Fibroblast of villous mesenchyme (primary cell): ENCODE measurements around the gene FAM72B. TPM values are rescaled to one million over a fixed set of nuclear protein-coding genes. Genes with fewer than 3 reads are reported as not detected.
A peak's percentile ranks its signal among the peaks of the same experiment; 100 is the strongest.
"Not testable (repeated sequence)": the region's sequence is repeated elsewhere in the genome, so short reads cannot be mapped to it uniquely, and the experiment has no call there.

ENCODE experiments used
- DNase-seq: peaks from one replicate; pipeline ENCODE4 v3.0.0-alpha.2; 2010; ENCODE audit warnings: low read depth
- H3K4me3 ChIP-seq: 2 replicates; pipeline ENCODE4 v1.5.1; 2011; ENCODE audit warnings: low read depth, mild to moderate bottlenecking, low read length
- total RNA-seq: library from RNA; depleted of rRNA; stranded (reverse); fragments of >200 nt; gene quantifications from 2 replicates; pipeline ENCODE4 v1.2.3, GENCODE V29; 2012
- TF ChIP-seq, protein P1 (sequence below): IDR thresholded peaks from 2 replicates; pipeline ENCODE4 v1.5.1; 2012; ENCODE audit warnings: low read depth, mild to moderate bottlenecking, low read length; ENCODE audit not compliant: insufficient read depth

Gene FAM72B
- total RNA-seq, 1 donor = 5.2 TPM

DNA sequence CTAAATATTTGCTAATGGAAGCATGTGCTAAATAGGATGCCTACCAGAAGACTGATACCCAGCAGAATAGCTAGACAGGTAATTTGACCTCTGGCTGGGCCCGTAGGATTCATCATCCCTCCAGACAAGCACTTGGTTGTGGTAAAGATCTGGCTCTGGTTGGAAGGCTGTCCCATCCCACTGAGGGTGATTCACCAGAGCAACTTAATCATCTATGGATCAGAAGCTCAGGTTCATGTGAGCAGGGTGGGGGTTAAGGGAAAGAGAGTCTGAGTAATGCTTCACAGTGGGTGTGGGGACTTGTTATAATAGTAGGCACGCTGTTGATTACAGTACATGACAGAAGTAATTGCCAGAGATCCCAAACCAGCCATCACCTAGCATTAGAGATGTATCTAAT lies 26.5 kb downstream of the FAM72B start:
- H3K4me3 ChIP-seq, DNase-seq: not testable (repeated sequence)

DNA sequence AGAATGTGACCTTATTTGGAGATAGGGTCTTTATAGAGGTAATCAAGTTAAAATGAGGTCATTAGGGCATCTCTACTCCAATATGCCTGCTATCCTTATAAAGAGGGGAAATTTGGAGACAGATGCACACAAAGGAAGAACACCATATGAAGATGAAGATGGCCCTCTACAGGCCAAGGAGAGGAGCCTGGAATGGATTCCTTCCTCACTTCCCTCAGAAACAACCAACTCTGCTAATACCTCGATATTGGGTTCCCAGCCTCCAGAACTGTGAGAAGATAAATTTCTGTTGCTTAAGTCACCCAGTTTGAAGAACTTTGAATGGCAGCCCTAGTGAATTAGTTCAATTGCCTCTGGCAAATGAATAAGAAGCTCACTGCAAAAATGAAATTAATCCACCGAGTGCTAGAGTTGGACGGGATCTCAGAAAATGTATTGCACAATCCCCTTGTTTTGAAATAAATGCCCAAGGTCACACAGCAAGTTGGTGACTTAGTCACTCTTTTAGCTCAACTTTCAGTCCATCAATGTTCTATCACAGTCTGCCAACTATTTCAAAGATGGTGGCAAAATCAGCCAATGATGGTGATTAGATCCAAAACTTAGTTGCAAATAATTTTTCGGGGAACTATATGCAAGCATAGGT lies 27.1 kb downstream of the FAM72B start:
- not testable (repeated sequence) for H3K4me3 ChIP-seq, DNase-seq

DNA sequence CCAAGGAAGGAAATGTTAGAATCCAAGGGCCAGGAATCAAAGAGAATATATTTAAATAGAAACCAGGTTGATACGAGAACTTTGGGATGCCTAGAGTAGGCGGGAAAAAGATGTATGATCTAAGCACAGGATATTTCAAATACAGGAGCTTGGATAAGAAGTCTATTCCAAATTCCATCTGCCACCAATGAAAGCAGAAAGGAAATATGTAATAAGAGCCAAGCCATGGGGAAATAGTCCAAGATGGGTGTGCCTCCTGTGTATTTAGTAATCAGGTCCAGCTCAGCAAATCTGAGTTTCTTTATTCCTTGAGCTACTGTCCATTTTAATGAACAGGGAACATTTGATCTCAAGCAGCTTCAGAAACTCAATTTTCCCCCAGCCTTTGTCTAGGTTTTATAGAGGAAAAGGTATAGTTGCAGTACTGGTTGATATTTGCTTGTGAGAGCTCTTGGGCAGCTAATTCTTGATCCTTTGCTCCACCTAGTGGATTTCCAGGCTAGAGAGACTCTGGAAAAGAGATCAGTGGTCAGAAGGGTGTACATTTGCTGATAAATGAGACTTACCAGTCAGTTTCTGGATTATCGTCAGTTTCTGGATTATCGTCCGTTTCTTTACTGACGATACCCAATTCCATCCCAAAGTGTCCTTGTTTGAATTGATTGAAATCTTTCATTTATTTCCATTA lies 28.3 kb downstream of the FAM72B start:
- DNase-seq = peak; percentile 18
- TF ChIP-seq, protein P1, sequence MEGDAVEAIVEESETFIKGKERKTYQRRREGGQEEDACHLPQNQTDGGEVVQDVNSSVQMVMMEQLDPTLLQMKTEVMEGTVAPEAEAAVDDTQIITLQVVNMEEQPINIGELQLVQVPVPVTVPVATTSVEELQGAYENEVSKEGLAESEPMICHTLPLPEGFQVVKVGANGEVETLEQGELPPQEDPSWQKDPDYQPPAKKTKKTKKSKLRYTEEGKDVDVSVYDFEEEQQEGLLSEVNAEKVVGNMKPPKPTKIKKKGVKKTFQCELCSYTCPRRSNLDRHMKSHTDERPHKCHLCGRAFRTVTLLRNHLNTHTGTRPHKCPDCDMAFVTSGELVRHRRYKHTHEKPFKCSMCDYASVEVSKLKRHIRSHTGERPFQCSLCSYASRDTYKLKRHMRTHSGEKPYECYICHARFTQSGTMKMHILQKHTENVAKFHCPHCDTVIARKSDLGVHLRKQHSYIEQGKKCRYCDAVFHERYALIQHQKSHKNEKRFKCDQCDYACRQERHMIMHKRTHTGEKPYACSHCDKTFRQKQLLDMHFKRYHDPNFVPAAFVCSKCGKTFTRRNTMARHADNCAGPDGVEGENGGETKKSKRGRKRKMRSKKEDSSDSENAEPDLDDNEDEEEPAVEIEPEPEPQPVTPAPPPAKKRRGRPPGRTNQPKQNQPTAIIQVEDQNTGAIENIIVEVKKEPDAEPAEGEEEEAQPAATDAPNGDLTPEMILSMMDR = peak; percentile 38
- H3K4me3 ChIP-seq = not testable (repeated sequence)

DNA sequence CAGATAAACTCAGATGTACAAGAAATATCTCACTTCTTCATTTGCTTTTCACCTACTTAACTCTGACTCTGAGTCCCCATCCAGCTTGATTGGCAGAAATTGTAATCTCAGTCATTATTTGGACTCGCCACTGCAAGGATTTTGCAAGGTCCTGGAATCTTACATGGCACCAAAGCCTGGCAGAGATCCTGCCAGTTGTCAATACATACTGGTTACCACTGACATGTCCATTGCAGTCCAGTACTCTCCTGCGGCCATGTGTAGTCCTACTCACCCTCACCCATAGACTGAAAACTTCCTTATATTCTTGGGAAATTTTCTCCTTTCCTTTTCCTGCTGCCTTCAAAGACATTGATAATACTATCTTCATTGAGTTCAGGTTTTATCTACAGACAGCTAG lies 29.3 kb downstream of the FAM72B start:
- DNase-seq, H3K4me3 ChIP-seq: not testable (repeated sequence)

DNA sequence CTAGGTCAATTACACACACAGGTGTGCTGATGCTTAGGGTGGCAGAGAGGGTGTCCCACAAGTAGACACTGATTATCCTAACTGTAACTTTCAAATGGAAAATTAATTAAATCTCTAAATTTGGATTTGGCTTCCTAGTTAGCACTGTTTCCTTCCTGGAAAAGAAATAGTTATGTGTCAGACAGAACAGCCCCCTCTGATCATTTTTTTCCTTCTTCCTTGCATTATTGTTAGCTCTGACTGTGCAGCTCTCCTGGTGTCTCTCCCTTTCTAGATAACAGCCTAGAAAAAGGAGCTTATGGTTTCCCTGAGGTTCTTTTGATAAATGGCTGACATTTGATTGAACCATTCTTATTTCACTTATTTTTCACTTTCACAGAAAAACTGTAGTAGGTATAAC lies 31.4 kb downstream of the FAM72B start:
- H3K4me3 ChIP-seq, DNase-seq: not testable (repeated sequence)

DNA sequence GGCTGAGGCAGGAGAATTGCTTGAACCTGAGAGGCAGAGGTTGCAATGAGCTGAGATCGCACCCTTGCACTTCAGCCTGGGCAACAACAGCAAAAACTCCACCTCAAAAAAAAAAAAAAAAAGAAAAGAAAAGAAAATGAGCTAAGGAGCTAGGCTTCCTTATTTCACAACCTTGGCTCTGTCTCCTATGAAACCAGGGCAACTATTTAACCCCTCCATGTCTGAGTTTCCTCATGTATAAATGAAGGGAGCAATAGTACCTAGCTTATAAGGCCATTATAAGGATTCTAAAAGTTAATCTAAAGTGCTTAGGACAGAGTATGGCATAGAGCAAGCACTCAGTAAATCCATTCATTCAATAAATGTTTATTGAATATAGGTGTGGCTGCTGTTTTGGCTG lies 32.8 kb downstream of the FAM72B start:
- H3K4me3 ChIP-seq = not testable (repeated sequence)

DNA sequence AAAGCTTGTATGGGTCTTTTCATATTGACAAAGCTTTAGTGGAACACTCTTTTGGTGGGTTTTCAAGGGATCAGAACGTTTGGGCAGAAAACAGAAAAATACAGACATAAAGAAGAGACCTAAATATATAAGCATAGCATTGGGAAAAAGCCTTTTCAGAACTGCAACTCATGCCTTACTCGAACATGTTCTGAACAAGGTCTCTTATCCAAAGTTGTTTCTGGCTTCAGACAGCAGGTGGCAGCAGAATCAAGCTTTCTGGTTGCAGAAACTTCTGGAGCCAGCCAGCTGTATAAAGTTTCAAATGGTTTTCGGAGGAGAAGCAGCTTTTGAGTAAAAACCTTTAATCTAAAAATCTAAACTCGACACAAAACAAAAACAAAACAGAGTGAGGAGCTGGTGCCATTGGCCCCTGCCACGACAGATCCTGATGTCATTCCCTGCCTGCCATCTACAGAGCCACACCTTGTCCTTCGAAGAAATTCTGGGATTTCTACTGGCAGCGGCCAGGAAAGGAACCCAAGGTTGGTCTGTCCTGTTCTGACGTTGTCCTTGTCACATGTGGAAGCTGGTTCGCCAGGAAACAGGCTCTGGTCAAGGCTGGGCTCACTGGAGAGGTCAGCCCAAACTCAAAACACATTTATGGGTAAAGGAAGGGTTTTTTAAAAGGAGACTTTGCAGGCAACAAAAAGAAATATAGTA lies 35.5 kb downstream of the FAM72B start:
- H3K4me3 ChIP-seq, DNase-seq: not testable (repeated sequence)

More for the DNA sequence above, 32.8 kb downstream of the FAM72B start:
- not testable (repeated sequence) for DNase-seq

DNA sequence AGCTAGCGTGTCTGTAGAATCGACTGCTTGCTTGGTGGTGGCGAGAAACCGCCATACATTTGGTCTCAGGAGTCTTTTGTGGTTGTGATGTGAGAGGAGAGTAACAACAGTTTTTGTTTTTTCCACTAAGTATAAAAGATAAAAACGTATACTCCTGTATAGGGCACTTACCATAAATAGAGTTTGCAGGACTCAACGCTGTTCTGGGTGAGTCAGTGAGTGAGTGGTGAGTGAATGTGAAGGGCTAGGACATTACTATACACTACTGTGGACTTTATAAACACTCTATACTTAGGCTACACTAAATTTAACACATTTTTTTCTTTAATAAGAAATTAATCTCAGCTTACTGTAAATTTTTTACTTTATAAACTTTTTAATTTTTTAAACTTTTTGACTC lies 43.7 kb downstream of the FAM72B start:
- not testable (repeated sequence) for DNase-seq, H3K4me3 ChIP-seq

DNA sequence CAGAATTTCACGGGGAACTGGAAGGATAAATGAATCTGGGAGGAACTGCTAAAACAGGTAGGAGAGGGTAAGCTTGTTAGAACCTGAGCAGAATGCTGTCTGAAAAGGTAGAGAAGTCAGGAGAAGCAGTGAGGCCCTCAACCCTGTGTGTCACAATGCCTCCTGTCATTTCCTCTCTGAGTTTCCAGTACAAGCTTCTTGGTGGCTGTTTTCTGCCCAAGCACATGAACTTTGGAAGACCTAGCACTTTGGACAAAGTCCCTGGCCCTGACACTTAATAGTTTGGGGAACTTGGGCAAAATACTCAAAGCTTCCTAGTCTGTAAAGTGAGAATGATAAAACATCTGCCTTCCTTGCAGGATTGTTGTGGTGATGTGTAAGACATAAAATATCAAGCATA lies 52.6 kb downstream of the FAM72B start:
- not testable (repeated sequence) for H3K4me3 ChIP-seq, DNase-seq

DNA sequence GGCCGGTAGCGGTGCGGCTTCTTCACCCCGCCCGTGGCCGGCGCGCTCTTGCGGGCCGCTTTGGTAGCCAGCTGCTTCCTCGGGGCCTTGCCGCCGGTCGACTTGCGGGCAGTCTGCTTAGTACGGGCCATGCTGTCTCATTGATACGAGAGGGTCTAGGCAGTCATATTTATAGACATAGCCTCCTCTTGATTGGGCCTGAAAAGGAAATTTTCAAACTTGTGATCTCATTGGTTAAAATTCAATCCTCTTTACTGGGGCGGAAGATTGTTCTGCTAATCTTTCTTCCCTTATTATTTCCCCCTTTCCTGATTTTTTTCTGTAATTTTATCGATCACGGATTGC lies 65.7 kb downstream of the FAM72B start:
- peak; percentile 9 for DNase-seq
- peak overlapping the region; percentile 48 for H3K4me3 ChIP-seq

Other genes starting within 250 kb of the FAM72B start
- gene SRGAP2C, start 635 bp upstream of the FAM72B start, total RNA-seq = 15.1 and 22.2 TPM in 2 replicates